Forelimb muscle (tissue), 1 donor: ENCODE measurements around the gene C12orf54. TPM values are rescaled to one million over a fixed set of nuclear protein-coding genes. Genes with fewer than 3 reads are reported as not detected.
"Not testable (repeated sequence)": the region's sequence is repeated elsewhere in the genome, so short reads cannot be mapped to it uniquely, and the experiment has no call there.

ENCODE experiments used
- DNase-seq: peaks from one replicate; pipeline ENCODE4 v3.0.0-alpha.2; 2013; ENCODE audit warnings: low read depth
- polyA plus RNA-seq: library from polyadenylated mRNA; unstranded; fragments of 120-200 nt; gene quantifications from one replicate; pipeline ENCODE4 v1.2.1, GENCODE V29; 2013; ENCODE audit not compliant: insufficient read length

C12orf54 gene
- polyA plus RNA-seq, 1 donor, result 0.44 TPM

GRCh38 chr12:48510111-48510510, 27.8 kb downstream of the C12orf54 start:
- no peak for DNase-seq

GRCh38 chr12:48512855-48513254, 30.6 kb downstream of the C12orf54 start:
- no peak for DNase-seq

GRCh38 chr12:48514728-48515127, 32.4 kb downstream of the C12orf54 start:
- no peak for DNase-seq

GRCh38 chr12:48520381-48520780, 38.1 kb downstream of the C12orf54 start:
- not testable (repeated sequence) for DNase-seq

- no peak for DNase-seq
Observed at GRCh38 chr12:48525332-48525731, 43.0 kb downstream of the C12orf54 start, which contains the start of gene OR8S1. Gene OR8S1, plus strand, starts transcription at chr12:48525632. Its CDS starts 0 bp downstream, at chr12:48525632.

GRCh38 chr12:48527891-48528670, 45.8 kb downstream of the C12orf54 start:
- DNase-seq, result no peak

- no peak for DNase-seq
Observed at GRCh38 chr12:48532601-48533000, 50.3 kb downstream of the C12orf54 start.

GRCh38 chr12:48536602-48537001, 54.3 kb downstream of the C12orf54 start:
- no peak for DNase-seq

GRCh38 chr12:48542300-48542928, 60.1 kb downstream of the C12orf54 start:
- no peak for DNase-seq

GRCh38 chr12:48545833-48546469, 63.7 kb downstream of the C12orf54 start:
- no peak for DNase-seq

Other genes starting within 250 kb of the C12orf54 start
- 18.5 TPM for gene ZNF641, start 131.6 kb upstream of the C12orf54 start, polyA plus RNA-seq
- gene ANP32D, start 9.9 kb upstream of the C12orf54 start, polyA plus RNA-seq, result not detected
- not detected for gene OR8S1, start 43.1 kb downstream of the C12orf54 start, polyA plus RNA-seq
- gene LALBA, start 87.5 kb downstream of the C12orf54 start, polyA plus RNA-seq, result not detected
- gene KANSL2, start 199.7 kb downstream of the C12orf54 start, polyA plus RNA-seq, result 32.6 TPM
- 18.4 TPM for gene CCNT1, start 234.2 kb downstream of the C12orf54 start, polyA plus RNA-seq